ENCODE results near the gene OR2C3. TPM values are rescaled to one million over a fixed set of nuclear protein-coding genes. Genes with fewer than 3 reads are reported as not detected.
A peak's percentile ranks its signal among the peaks of the same experiment; 100 is the strongest.

OR2C3 gene
- total RNA-seq (2021; fragmentation: NEBNext Ultra II Directional; extraction: Animal tissue kit (Norgen Biotek cat#: 25700)) (not detected in 2 replicates), polyA plus RNA-seq (2011; rRNA removed) (not detected in 2 replicates), polyA minus RNA-seq (2011; rRNA and poly(A)+ RNA removed) (not detected in 2 replicates)
- not detected for polyA plus RNA-seq (2011; cell fraction: cytosol; rRNA removed)
- not detected for polyA plus RNA-seq (2011; cell fraction: nucleus; rRNA removed)
- not detected in 4 replicates for polyA plus RNA-seq (2012, experiment 1 of 2)
- polyA plus RNA-seq (2012, experiment 2 of 2), result not detected
- not detected for polyA plus RNA-seq (2013, experiment 1 of 2)
- polyA plus RNA-seq (2013, experiment 2 of 2), result not detected
- not detected for polyA minus RNA-seq (2011; cell fraction: cytosol; rRNA and poly(A)+ RNA removed)
- not detected for polyA minus RNA-seq (2011; cell fraction: nucleus; rRNA and poly(A)+ RNA removed)
- long read RNA-seq, experiment 1, result 0 reads
- long read RNA-seq, experiment 2, result 0 reads

- no peaks in the 10 kb centered on the region for H3K23me2 ChIP-seq (ENCODE audit: low read depth, low read length)
- peaks cover 39 to 44% of the 10 kb centered on the region in 2 experiments for H3K9me3 ChIP-seq (ENCODE audit: insufficient read depth in 2 of 2, low read depth in 1 of 2, low read length in 1 of 2)
- H3K9ac ChIP-seq (replicated peaks in 1 of 4; ENCODE audit: extremely low read depth in 1 of 4, low read depth in 3 of 4, low read length in 3 of 4), result peak within 1 kb of the TSS in 1 of 4 experiments; percentile 34; a peak in 1 of 7 replicates
- no peak within 1 kb of the TSS for H3K23ac ChIP-seq (ENCODE audit: insufficient read length)
- H4K8ac ChIP-seq (ENCODE audit: extremely low read depth, insufficient read depth, low read length), result no peak within 1 kb of the TSS
- no peak within 1 kb of the TSS for H3K56ac ChIP-seq (replicated peaks; ENCODE audit: insufficient read length, low read depth, low read length)
- no peak within 1 kb of the TSS for H3K14ac ChIP-seq (ENCODE audit: insufficient read length)
- no peak within 1 kb of the TSS for H2BK120ac ChIP-seq (replicated peaks; ENCODE audit: low read depth, low read length)
- H3K4me3 ChIP-seq (ENCODE audit: extremely low read depth in 1 of 4, insufficient read depth in 2 of 4, low read depth in 3 of 4, low read length in 4 of 4), result no peak within 1 kb of the TSS
- 72% methylated on average over 2 of the region's 2 CpGs; no CpG with 5 or more reads in 1 of the 2 experiments for WGBS, 2 experiments (ENCODE audit: extremely low coverage in 1 of 2, insufficient coverage in 1 of 2, insufficient read length in 1 of 2, insufficient replicate concordance in 2 of 2, low coverage in 1 of 2, low lambda C conversion rate in 2 of 2, missing lambda C conversion rate in 1 of 2)
- no peaks in the 10 kb centered on the region for H3K27me3 ChIP-seq (replicated peaks in 1 of 4; ENCODE audit: control insufficient read depth in 3 of 4, extremely low read depth in 1 of 4, insufficient read depth in 3 of 4, low read length in 3 of 4)
- H4K5ac ChIP-seq (ENCODE audit: insufficient read length, low read depth, low read length), result no peak within 1 kb of the TSS
- no peak for FAIRE-seq
- H3K36me3 ChIP-seq (ENCODE audit: control insufficient read depth in 2 of 4, insufficient read depth in 4 of 4, low read length in 3 of 4), result no peaks in the 10 kb centered on the region
- no peak within 1 kb of the TSS for H3K4ac ChIP-seq (replicated peaks; ENCODE audit: insufficient read length, low read depth, low read length)
- no peaks in the 10 kb centered on the region for H3K79me1 ChIP-seq (ENCODE audit: low read depth, low read length)
- H2BK5ac ChIP-seq (ENCODE audit: low read depth, low read length), result no peak within 1 kb of the TSS
- no peak within 1 kb of the TSS for H3K18ac ChIP-seq (ENCODE audit: extremely low read depth, low read length)
- H3K4me2 ChIP-seq (ENCODE audit: insufficient read depth in 1 of 2, low read depth in 2 of 2, low read length in 2 of 2), result no peak within 1 kb of the TSS
- H4K91ac ChIP-seq (replicated peaks; ENCODE audit: insufficient read length, low read length), result no peak within 1 kb of the TSS
- DNase-seq (ENCODE audit: low read depth in 1 of 2, low spot score in 2 of 2), result no peak
- no peaks in the 10 kb centered on the region for H3K79me2 ChIP-seq (ENCODE audit: control insufficient read depth in 1 of 2, insufficient read depth in 2 of 2, low read length in 2 of 2)
- H2AK5ac ChIP-seq (ENCODE audit: low read depth, low read length), result no peak within 1 kb of the TSS
- no peak within 1 kb of the TSS for H2BK12ac ChIP-seq (ENCODE audit: low read depth, low read length)
- CTCF ChIA-PET (ENCODE audit: partially characterized antibody), result interaction anchor here (1.0 kb wide), 1 partner anchor 48 kb away, joined by 3 read pairs; no protein-coding TSS in a partner anchor
- H3K27ac ChIP-seq (ENCODE audit: low read depth, low read length), result no peak within 1 kb of the TSS
- POLR2A ChIA-PET (ENCODE audit: partially characterized antibody), result no interaction called here
- no peaks in the 10 kb centered on the region for H4K20me1 ChIP-seq (replicated peaks in 1 of 2; ENCODE audit: control insufficient read depth in 1 of 2, insufficient read depth in 2 of 2, low read length in 2 of 2)
- TF ChIP-seq KDM4A (IDR thresholded peaks at IDR 0.05; ENCODE audit: low read depth, low read length, severe bottlenecking), result no peak
- no peak for TF ChIP-seq POLR2AphosphoS5 (IDR thresholded peaks at IDR 0.05; ENCODE audit: low read depth, low read length)
- TF ChIP-seq CTBP2 (IDR thresholded peaks at IDR 0.05; ENCODE audit: borderline replicate concordance, insufficient read depth, insufficient read length, low read length), result no peak
- TF ChIP-seq NANOG (IDR thresholded peaks at IDR 0.05; ENCODE audit: insufficient read depth, low read depth, low read length, poor library complexity, severe bottlenecking), result no peak
- no peak for TF ChIP-seq RBBP5 (IDR thresholded peaks at IDR 0.05; ENCODE audit: borderline replicate concordance, low read depth, low read length)
- TF ChIP-seq MAFK (IDR thresholded peaks at IDR 0.05; ENCODE audit: low read depth, low read length), result no peak
- TF ChIP-seq EGR1 (IDR thresholded peaks at IDR 0.05; ENCODE audit: borderline replicate concordance, low read depth, low read length), result no peak
- TF ChIP-seq SP4 (IDR thresholded peaks at IDR 0.05; ENCODE audit: low read length), result no peak
- TF ChIP-seq PHF8 (conservative IDR thresholded peaks at IDR 0.05; ENCODE audit: low read depth, low read length), result no peak
- TF ChIP-seq BRCA1 (IDR thresholded peaks at IDR 0.05; ENCODE audit: low read depth, low read length), result no peak
- H2BK20ac ChIP-seq (ENCODE audit: low read length), result no peak within 1 kb of the TSS
- no peaks in the 10 kb centered on the region for H3K4me1 ChIP-seq (replicated peaks in 1 of 4; ENCODE audit: control insufficient read depth in 3 of 4, insufficient read depth in 4 of 4, low read length in 3 of 4)
- H2BK15ac ChIP-seq (ENCODE audit: low read length), result no peak within 1 kb of the TSS
- H2AFZ ChIP-seq (ENCODE audit: low read length), result no peak within 1 kb of the TSS
These were observed at the start of gene OR2C3 for GRCh38 chr1:247536340-247536739. Gene OR2C3, minus strand, starts transcription at chr1:247536440. Its CDS starts 3,929 bp downstream, at chr1:247532511.

Data from H1 (cell line).